Measurements from ENCODE around the gene CPE. TPM values are rescaled to one million over a fixed set of nuclear protein-coding genes. Genes with fewer than 3 reads are reported as not detected.

CPE gene
- total and polyA plus RNA-seq, 10 of the 15 experiments (the other 5 are each of a cell fraction or from before 2014, with no cell fraction given) = 0.05 to 0.14 TPM; not detected in 8

DNA sequence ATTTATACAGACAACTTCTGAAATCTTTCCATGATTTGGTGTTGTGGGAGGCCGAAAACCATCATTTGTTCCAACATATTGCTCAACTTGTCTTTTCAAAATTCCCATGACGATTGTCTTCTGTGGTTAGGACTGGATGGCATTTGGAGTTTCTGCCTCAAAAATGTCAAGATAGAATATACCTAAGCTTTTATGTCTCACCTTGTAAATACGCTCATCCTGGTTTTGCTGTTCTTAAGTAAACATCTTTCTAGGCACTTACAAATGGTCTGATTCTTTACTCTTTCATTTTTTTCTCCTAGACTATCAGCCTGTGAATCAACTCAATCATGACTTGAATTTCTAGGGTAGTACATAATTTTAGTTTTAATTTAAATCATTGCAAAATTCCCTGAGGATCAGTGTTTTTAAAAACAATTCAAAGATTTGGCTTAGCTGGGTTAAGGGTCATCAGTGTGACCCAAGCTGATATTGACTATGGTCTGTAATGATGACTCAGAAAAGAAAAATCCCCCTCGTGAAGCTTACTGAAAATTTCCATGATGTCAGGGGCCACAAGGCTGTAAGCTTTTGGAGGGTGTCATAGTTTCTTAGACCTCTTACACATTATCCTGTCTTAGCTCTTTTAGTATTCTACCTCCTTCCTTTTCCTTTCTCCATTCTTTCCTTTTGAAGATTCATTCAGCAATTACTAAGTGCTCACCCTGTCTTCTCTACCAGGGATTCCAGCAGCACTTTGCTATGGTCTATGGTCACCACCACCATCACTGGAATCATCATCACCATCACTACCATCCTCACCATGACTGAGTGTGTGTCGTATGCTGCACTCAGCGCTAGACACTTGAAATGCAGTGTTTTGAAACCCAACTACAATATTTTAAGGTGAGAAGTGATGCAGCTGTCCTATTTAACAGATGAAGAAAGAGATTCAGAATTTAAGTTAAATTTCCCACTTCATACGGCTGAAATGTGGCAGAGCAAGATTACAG is 124.4 kb downstream of the CPE start:
- Histone ChIP-seq H3K4me2 (ENCODE audit: control insufficient read depth, insufficient read depth) (no peak overlapping the region), H3K9me3 (replicated peaks; ENCODE audit: control insufficient read depth, insufficient read depth, low read length) (no peaks in the 10 kb centered on the region), H2AFZ (ENCODE audit: control insufficient read depth, low read depth, low read length) (no peak overlapping the region), H3K4me3 (no peak overlapping the region), H3K27ac (ENCODE audit: control insufficient read depth, insufficient read depth) (no peak overlapping the region), H3K79me2 (ENCODE audit: control insufficient read depth, insufficient read depth, low read length) (no peaks in the 10 kb centered on the region), H3K4me1 (ENCODE audit: control insufficient read depth, insufficient read depth, low read length) (no peaks in the 10 kb centered on the region), H3K36me3 (ENCODE audit: control insufficient read depth in 2 of 2, insufficient read depth in 2 of 2, low read length in 1 of 2) (no peaks in the 10 kb centered on the region), H4K20me1 (ENCODE audit: control insufficient read depth, insufficient read depth) (no peaks in the 10 kb centered on the region), H3K9ac (ENCODE audit: control insufficient read depth, insufficient read depth, low read length) (no peak overlapping the region), H3K27me3 (replicated peaks in 1 of 2; ENCODE audit: control insufficient read depth in 2 of 2, insufficient read depth in 2 of 2, low read length in 1 of 2) (no peaks in the 10 kb centered on the region)
- ChIA-PET SMC1A (ENCODE audit: uncharacterized antibody, unreplicated experiment) (interaction anchor here (0.7 to 2.1 kb wide), 2 partner anchors 10 to 15 kb away, joined by 3 to 7 read pairs; no protein-coding TSS in a partner anchor), POLR2A (no interaction called here), CTCF (interaction anchor here (0.6 to 1.6 kb wide), 2 partner anchors 10 to 286 kb away, joined by 3 to 13 read pairs; no protein-coding TSS in a partner anchor), RAD21 (ENCODE audit: unreplicated experiment) (interaction anchor here (2.7 kb wide), 1 partner anchor 10 kb away, joined by 12 read pairs; no protein-coding TSS in a partner anchor)
- FAIRE-seq = no peak
- no TSS peak for BruUV-seq (replicated peaks)
- no peak for DNase-seq (ENCODE audit: low read depth, low spot score)
- intact Hi-C loops (cut with micrococcal nuclease; ENCODE audit: unreplicated experiment) = no loop called here
- peak; percentile 77 for ATAC-seq
- in situ Hi-C loops (cut with MboI) = no loop called here
- 59% methylated on average over 7 of the region's 7 CpGs for WGBS (ENCODE audit: insufficient coverage, insufficient replicate concordance, low lambda C conversion rate, missing lambda C conversion rate)
- peak; percentile 35; the same call in 1 of the 2 replicates for TF ChIP-seq CREM (IDR thresholded peaks at IDR 0.05; ENCODE audit: low read depth)
- TF ChIP-seq NR2F1 (conservative IDR thresholded peaks at IDR 0.05) = peak; percentile 37; the same call in 1 of the 2 replicates
- TF ChIP-seq, protein P1, sequence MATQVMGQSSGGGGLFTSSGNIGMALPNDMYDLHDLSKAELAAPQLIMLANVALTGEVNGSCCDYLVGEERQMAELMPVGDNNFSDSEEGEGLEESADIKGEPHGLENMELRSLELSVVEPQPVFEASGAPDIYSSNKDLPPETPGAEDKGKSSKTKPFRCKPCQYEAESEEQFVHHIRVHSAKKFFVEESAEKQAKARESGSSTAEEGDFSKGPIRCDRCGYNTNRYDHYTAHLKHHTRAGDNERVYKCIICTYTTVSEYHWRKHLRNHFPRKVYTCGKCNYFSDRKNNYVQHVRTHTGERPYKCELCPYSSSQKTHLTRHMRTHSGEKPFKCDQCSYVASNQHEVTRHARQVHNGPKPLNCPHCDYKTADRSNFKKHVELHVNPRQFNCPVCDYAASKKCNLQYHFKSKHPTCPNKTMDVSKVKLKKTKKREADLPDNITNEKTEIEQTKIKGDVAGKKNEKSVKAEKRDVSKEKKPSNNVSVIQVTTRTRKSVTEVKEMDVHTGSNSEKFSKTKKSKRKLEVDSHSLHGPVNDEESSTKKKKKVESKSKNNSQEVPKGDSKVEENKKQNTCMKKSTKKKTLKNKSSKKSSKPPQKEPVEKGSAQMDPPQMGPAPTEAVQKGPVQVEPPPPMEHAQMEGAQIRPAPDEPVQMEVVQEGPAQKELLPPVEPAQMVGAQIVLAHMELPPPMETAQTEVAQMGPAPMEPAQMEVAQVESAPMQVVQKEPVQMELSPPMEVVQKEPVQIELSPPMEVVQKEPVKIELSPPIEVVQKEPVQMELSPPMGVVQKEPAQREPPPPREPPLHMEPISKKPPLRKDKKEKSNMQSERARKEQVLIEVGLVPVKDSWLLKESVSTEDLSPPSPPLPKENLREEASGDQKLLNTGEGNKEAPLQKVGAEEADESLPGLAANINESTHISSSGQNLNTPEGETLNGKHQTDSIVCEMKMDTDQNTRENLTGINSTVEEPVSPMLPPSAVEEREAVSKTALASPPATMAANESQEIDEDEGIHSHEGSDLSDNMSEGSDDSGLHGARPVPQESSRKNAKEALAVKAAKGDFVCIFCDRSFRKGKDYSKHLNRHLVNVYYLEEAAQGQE (IDR thresholded peaks at IDR 0.05; ENCODE audit: low read depth, low read length) = no peak
- TF ChIP-seq ZBTB11 (CRISPR knock-in tag; IDR thresholded peaks at IDR 0.05) = no peak
- no peak for TF ChIP-seq PKNOX1 (IDR thresholded peaks at IDR 0.05)
- TF ChIP-seq RUNX3 (IDR thresholded peaks at IDR 0.05; ENCODE audit: low read length) = no peak
- no peak for TF ChIP-seq ASH2L (IDR thresholded peaks at IDR 0.05; ENCODE audit: borderline replicate concordance, low read depth)
- no peak for TF ChIP-seq ZBTB40 (IDR thresholded peaks at IDR 0.05; ENCODE audit: borderline replicate concordance)

Measured in GM12878 (cell line).